HG03432 (cell line): ENCODE measurements around the gene EID3.
"Not testable (repeated sequence)": the region's sequence is repeated elsewhere in the genome, so short reads cannot be mapped to it uniquely, and the experiment has no call there.

Source experiments
- ATAC-seq: cut with Tn5 transposase; IDR thresholded peaks from one replicate; pipeline ENCODE4 v1.9.1; 2021; ENCODE audit warnings: mild to moderate bottlenecking, moderate library complexity; ENCODE audit not compliant: unreplicated experiment

Gene EID3

GRCh38 chr12:104303538-104304151, at the start of gene EID3:
EID3 (plus strand) TSS chr12:104303739; CDS start chr12:104303935, 196 bp downstream.
- peak; percentile 91 for ATAC-seq

- no peak for ATAC-seq
These were observed 45.5 kb upstream of the EID3 start for GRCh38 chr12:104257913-104258472.

GRCh38 chr12:104258476-104259067, 45.0 kb upstream of the EID3 start:
- no peak for ATAC-seq

- no peak for ATAC-seq
These were observed 40.5 kb upstream of the EID3 start for GRCh38 chr12:104263026-104263425.

- no peak for ATAC-seq
These were observed 39.8 kb upstream of the EID3 start for GRCh38 chr12:104263580-104264358.

- not testable (repeated sequence) for ATAC-seq
These were observed 38.1 kb upstream of the EID3 start for GRCh38 chr12:104265436-104265835.

GRCh38 chr12:104272938-104273337, 30.6 kb upstream of the EID3 start:
- no peak for ATAC-seq

GRCh38 chr12:104273503-104273902, 30.0 kb upstream of the EID3 start:
- ATAC-seq = no peak

GRCh38 chr12:104274811-104275210, 28.7 kb upstream of the EID3 start:
- ATAC-seq = no peak

GRCh38 chr12:104275689-104276088, 27.9 kb upstream of the EID3 start:
- peak; percentile 35 for ATAC-seq

GRCh38 chr12:104276273-104277131, 27.0 kb upstream of the EID3 start:
- ATAC-seq = peak; percentile 72

GRCh38 chr12:104279164-104279563, 24.4 kb upstream of the EID3 start:
- no peak for ATAC-seq

GRCh38 chr12:104280111-104280510, 23.4 kb upstream of the EID3 start:
- no peak for ATAC-seq

- ATAC-seq = no peak
These were observed 22.7 kb upstream of the EID3 start for GRCh38 chr12:104280717-104281458.

- ATAC-seq = no peak
These were observed 21.9 kb upstream of the EID3 start for GRCh38 chr12:104281636-104282035.

- ATAC-seq = no peak
These were observed 21.4 kb upstream of the EID3 start for GRCh38 chr12:104282109-104282508.

GRCh38 chr12:104285740-104286515, 17.6 kb upstream of the EID3 start:
- no peak for ATAC-seq

- ATAC-seq = peak; percentile 90
These were observed 16.7 kb upstream of the EID3 start for GRCh38 chr12:104286516-104287482.
